Measurements from ENCODE around the gene SOX15.

DNA sequence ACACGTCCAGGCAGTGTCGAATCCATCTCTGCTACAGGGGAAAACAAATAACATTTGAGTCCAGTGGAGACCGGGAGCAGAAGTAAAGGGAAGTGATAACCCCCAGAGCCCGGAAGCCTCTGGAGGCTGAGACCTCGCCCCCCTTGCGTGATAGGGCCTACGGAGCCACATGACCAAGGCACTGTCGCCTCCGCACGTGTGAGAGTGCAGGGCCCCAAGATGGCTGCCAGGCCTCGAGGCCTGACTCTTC lies 17.6 kb downstream of the SOX15 start:
- TF ChIP-seq EZH2 (IDR thresholded peaks at IDR 0.05) (no peak), POLR2AphosphoS5 (IDR thresholded peaks at IDR 0.05; ENCODE audit: borderline replicate concordance, low read depth, low read length) (no peak)

Data from SK-N-MC (cell line).